ENCODE measurements around the gene ANKRD65. TPM values are rescaled to one million over a fixed set of nuclear protein-coding genes. Genes with fewer than 3 reads are reported as not detected.
A peak's percentile ranks its signal among the peaks of the same experiment; 100 is the strongest.
"Not testable (repeated sequence)": the region's sequence is repeated elsewhere in the genome, so short reads cannot be mapped to it uniquely, and the experiment has no call there.

The ANKRD65 gene
- total RNA-seq, 2 donors from 2014 or later: not detected

- Mint-ChIP-seq H3K4me3 (no peak overlapping the region), H3K27ac (no peak overlapping the region), H3K4me1 (peaks cover 4% of the 10 kb centered on the region), H3K27me3 (peaks cover 13% of the 10 kb centered on the region), H3K36me3 (ENCODE audit: low read depth) (peaks cover 4% of the 10 kb centered on the region)
- H3K9me3 ChIP-seq (ENCODE audit: control insufficient read depth, low read length, poor library complexity, severe bottlenecking): no peaks in the 10 kb centered on the region
- DNase-seq (no peak), ATAC-seq (no peak)
Observed at GRCh38 chr1:1452882-1453281, 31.8 kb upstream of the ANKRD65 start.

- H3K36me3 Mint-ChIP-seq (ENCODE audit: low read depth); H3K27ac Mint-ChIP-seq; ATAC-seq; DNase-seq; H3K4me1 Mint-ChIP-seq; H3K9me3 ChIP-seq (ENCODE audit: control insufficient read depth, low read length, poor library complexity, severe bottlenecking); H3K4me3 Mint-ChIP-seq: not testable (repeated sequence)
- H3K27me3 Mint-ChIP-seq: peaks cover 13% of the 10 kb centered on the region
Observed at GRCh38 chr1:1452365-1452739, 31.3 kb upstream of the ANKRD65 start.

GRCh38 chr1:1451696-1452364 lies 30.8 kb upstream of the ANKRD65 start:
- Mint-ChIP-seq H3K4me1 (peaks cover 4% of the 10 kb centered on the region), H3K36me3 (ENCODE audit: low read depth) (peaks cover 4% of the 10 kb centered on the region), H3K27ac (no peak overlapping the region), H3K4me3 (no peak overlapping the region), H3K27me3 (peaks cover 13% of the 10 kb centered on the region)
- DNase-seq: no peak
- ATAC-seq: no peak
- no peaks in the 10 kb centered on the region for H3K9me3 ChIP-seq (ENCODE audit: control insufficient read depth, low read length, poor library complexity, severe bottlenecking)

GRCh38 chr1:1450616-1451015 lies 29.5 kb upstream of the ANKRD65 start:
- ATAC-seq, DNase-seq, H3K4me3 Mint-ChIP-seq: not testable (repeated sequence)

GRCh38 chr1:1449099-1449739 lies 28.1 kb upstream of the ANKRD65 start, which contains the start of gene ATAD3C:
Gene ATAD3C (plus strand): TSS chr1:1449689. CDS start chr1:1450684, 995 bp downstream.
- peaks cover 13% of the 10 kb centered on the region for H3K27me3 Mint-ChIP-seq
- peaks cover 4% of the 10 kb centered on the region for H3K36me3 Mint-ChIP-seq (ENCODE audit: low read depth)
- DNase-seq: no peak
- peaks cover 4% of the 10 kb centered on the region for H3K4me1 Mint-ChIP-seq
- H3K4me3 Mint-ChIP-seq: no peak within 1 kb of the TSS
- H3K9me3 ChIP-seq (ENCODE audit: control insufficient read depth, low read length, poor library complexity, severe bottlenecking): no peaks in the 10 kb centered on the region
- ATAC-seq: no peak
- no peak within 1 kb of the TSS for H3K27ac Mint-ChIP-seq

More at GRCh38 chr1:1450616-1451015, 29.5 kb upstream of the ANKRD65 start:
- peaks cover 13% of the 10 kb centered on the region for H3K27me3 Mint-ChIP-seq
- not testable (repeated sequence) for H3K36me3 Mint-ChIP-seq (ENCODE audit: low read depth); H3K27ac Mint-ChIP-seq; H3K9me3 ChIP-seq (ENCODE audit: control insufficient read depth, low read length, poor library complexity, severe bottlenecking); H3K4me1 Mint-ChIP-seq

GRCh38 chr1:1446631-1447030 lies 25.6 kb upstream of the ANKRD65 start:
- peaks cover 13% of the 10 kb centered on the region for H3K27me3 Mint-ChIP-seq
- not testable (repeated sequence) for H3K4me1 Mint-ChIP-seq; H3K9me3 ChIP-seq (ENCODE audit: control insufficient read depth, low read length, poor library complexity, severe bottlenecking); H3K27ac Mint-ChIP-seq; H3K4me3 Mint-ChIP-seq; DNase-seq; H3K36me3 Mint-ChIP-seq (ENCODE audit: low read depth); ATAC-seq

GRCh38 chr1:1442069-1442770 lies 21.1 kb upstream of the ANKRD65 start:
- Mint-ChIP-seq H3K4me1 (no peaks in the 10 kb centered on the region), H3K27ac (no peak overlapping the region), H3K27me3 (no peaks in the 10 kb centered on the region), H3K4me3 (no peak overlapping the region), H3K36me3 (ENCODE audit: low read depth) (no peaks in the 10 kb centered on the region)
- ATAC-seq (no peak), DNase-seq (no peak)
- no peaks in the 10 kb centered on the region for H3K9me3 ChIP-seq (ENCODE audit: control insufficient read depth, low read length, poor library complexity, severe bottlenecking)

GRCh38 chr1:1441002-1441888 lies 20.2 kb upstream of the ANKRD65 start:
- Mint-ChIP-seq H3K27ac (no peak overlapping the region), H3K36me3 (ENCODE audit: low read depth) (no peaks in the 10 kb centered on the region), H3K27me3 (peaks cover 9% of the 10 kb centered on the region), H3K4me1 (peaks cover under 1% of the 10 kb centered on the region), H3K4me3 (no peak overlapping the region)
- DNase-seq: peak; percentile 28 to 57 (median 48)
- no peaks in the 10 kb centered on the region for H3K9me3 ChIP-seq (ENCODE audit: control insufficient read depth, low read length, poor library complexity, severe bottlenecking)
- peak; percentile 92 for ATAC-seq

GRCh38 chr1:1440262-1441001 lies 19.4 kb upstream of the ANKRD65 start:
- peaks cover 2% of the 10 kb centered on the region for H3K4me1 Mint-ChIP-seq
- H3K4me3 Mint-ChIP-seq: no peak overlapping the region
- no peaks in the 10 kb centered on the region for H3K9me3 ChIP-seq (ENCODE audit: control insufficient read depth, low read length, poor library complexity, severe bottlenecking)
- H3K27me3 Mint-ChIP-seq: peaks cover 10% of the 10 kb centered on the region
- no peaks in the 10 kb centered on the region for H3K36me3 Mint-ChIP-seq (ENCODE audit: low read depth)
- DNase-seq: no peak
- H3K27ac Mint-ChIP-seq: no peak overlapping the region
- ATAC-seq: no peak

GRCh38 chr1:1439546-1440261 lies 18.6 kb upstream of the ANKRD65 start:
- Mint-ChIP-seq H3K4me3 (no peak overlapping the region), H3K4me1 (peaks cover 7% of the 10 kb centered on the region), H3K27ac (no peak overlapping the region), H3K27me3 (peaks cover 16% of the 10 kb centered on the region), H3K36me3 (ENCODE audit: low read depth) (no peaks in the 10 kb centered on the region)
- H3K9me3 ChIP-seq (ENCODE audit: control insufficient read depth, low read length, poor library complexity, severe bottlenecking): no peaks in the 10 kb centered on the region
- no peak for ATAC-seq
- DNase-seq: no peak

GRCh38 chr1:1438531-1439381 lies 17.7 kb upstream of the ANKRD65 start:
- Mint-ChIP-seq H3K27me3 (peaks cover 16% of the 10 kb centered on the region), H3K4me3 (no peak overlapping the region), H3K27ac (no peak overlapping the region), H3K4me1 (peaks cover 7% of the 10 kb centered on the region), H3K36me3 (ENCODE audit: low read depth) (no peaks in the 10 kb centered on the region)
- ATAC-seq (no peak), DNase-seq (no peak)
- no peaks in the 10 kb centered on the region for H3K9me3 ChIP-seq (ENCODE audit: control insufficient read depth, low read length, poor library complexity, severe bottlenecking)

Measured in T-helper 17 cell (primary cell).